Thoracic aorta (tissue), 2 donors: ENCODE results near the gene PDE6A. TPM values are rescaled to one million over a fixed set of nuclear protein-coding genes. Genes with fewer than 3 reads are reported as not detected.

Experiments used
- ATAC-seq: fragments of 150-250 bp; one replicate; pipeline ENCODE4 v1.8.0; 2017; ENCODE audit warnings: low read depth; ENCODE audit not compliant: insufficient number of reproducible peaks, low FRiP score
- DNase-seq: peaks from one replicate; pipeline ENCODE4 v3.0.0-alpha.2; 2020; ENCODE audit warnings: low spot score
- H3K27ac ChIP-seq, 2 donors: fragments of 200-600 bp; sonication (generic); 1 replicate in 1 of 2; 2 replicates in 1 of 2; pipeline ENCODE4 v1.5.1; 2016; ENCODE audit warnings: mild to moderate bottlenecking in 2 of 2, moderate library complexity in 2 of 2
- H3K27me3 ChIP-seq: fragments of 200-600 bp; sonication (generic); replicated peaks from 2 replicates; pipeline ENCODE4 v1.6.0; 2016; ENCODE audit warnings: mild to moderate bottlenecking; ENCODE audit not compliant: insufficient read depth
- H3K36me3 ChIP-seq: fragments of 200-600 bp; sonication (generic); one replicate; pipeline ENCODE4 v1.5.1; 2016
- H3K4me1 ChIP-seq, 2 donors: fragments of 200-600 bp; sonication (generic); 1 replicate in 1 of 2; 2 replicates in 1 of 2; pipeline versions ENCODE4 v1.5.1 to v1.6.0; 2016; ENCODE audit warnings: low read depth in 2 of 2, mild to moderate bottlenecking in 1 of 2; ENCODE audit not compliant: control insufficient read depth in 1 of 2
- H3K4me3 ChIP-seq: fragments of 200-600 bp; sonication (generic); 2 replicates; pipeline ENCODE4 v1.5.1; 2016; ENCODE audit warnings: mild to moderate bottlenecking
- H3K9me3 ChIP-seq: fragments of 200-600 bp; sonication (generic); 2 replicates; pipeline ENCODE4 v1.5.1; 2016
- total RNA-seq, 2 donors: library from RNA; depleted of rRNA; stranded (reverse); fragments of >200 nt; gene quantifications; one replicate each; pipeline versions ENCODE4 v1.1.0 to v1.2.3, GENCODE V29; 2016
- TF ChIP-seq, protein P1 (sequence below): fragments of 200-600 bp; sonication (generic); IDR thresholded peaks from one replicate; pipeline ENCODE4 v1.5.1; 2019; ENCODE audit warnings: antibody characterized with exemption

Gene PDE6A
- total RNA-seq, 2 donors from 2014 or later = not detected

DNA sequence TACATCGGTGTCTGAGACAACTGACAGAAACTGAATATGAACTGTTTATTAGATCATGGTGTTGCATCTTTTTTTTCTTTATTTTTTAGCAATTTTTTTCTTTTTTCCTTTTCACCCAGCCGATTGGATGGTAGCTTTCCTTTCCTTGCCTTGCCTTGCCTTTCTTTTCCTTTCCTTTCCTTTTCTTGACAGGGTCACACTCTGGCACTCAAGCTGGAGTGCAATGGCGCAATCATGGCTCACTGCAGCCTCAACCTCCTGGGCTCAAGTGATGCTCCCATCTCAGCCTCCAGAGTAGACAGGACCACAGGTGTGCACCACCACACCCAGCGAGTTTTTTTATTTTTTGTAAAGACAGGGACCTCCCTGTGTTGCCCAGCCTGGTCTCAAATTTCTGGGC is 2.8 kb downstream of the PDE6A start:
- no peak for DNase-seq

GRCh38 chr5:149940941-149941644 is 3.5 kb downstream of the PDE6A start:
- H3K9me3 ChIP-seq = no peaks in the 10 kb centered on the region
- ATAC-seq (no peak), DNase-seq (no peak)
- H3K36me3 ChIP-seq = no peaks in the 10 kb centered on the region
- peaks cover 25 to 39% of the 10 kb centered on the region in 2 donors for H3K4me1 ChIP-seq
- no peaks in the 10 kb centered on the region for H3K27me3 ChIP-seq
- no peak overlapping the region for H3K4me3 ChIP-seq
- no peak overlapping the region for H3K27ac ChIP-seq
- TF ChIP-seq, protein P1, sequence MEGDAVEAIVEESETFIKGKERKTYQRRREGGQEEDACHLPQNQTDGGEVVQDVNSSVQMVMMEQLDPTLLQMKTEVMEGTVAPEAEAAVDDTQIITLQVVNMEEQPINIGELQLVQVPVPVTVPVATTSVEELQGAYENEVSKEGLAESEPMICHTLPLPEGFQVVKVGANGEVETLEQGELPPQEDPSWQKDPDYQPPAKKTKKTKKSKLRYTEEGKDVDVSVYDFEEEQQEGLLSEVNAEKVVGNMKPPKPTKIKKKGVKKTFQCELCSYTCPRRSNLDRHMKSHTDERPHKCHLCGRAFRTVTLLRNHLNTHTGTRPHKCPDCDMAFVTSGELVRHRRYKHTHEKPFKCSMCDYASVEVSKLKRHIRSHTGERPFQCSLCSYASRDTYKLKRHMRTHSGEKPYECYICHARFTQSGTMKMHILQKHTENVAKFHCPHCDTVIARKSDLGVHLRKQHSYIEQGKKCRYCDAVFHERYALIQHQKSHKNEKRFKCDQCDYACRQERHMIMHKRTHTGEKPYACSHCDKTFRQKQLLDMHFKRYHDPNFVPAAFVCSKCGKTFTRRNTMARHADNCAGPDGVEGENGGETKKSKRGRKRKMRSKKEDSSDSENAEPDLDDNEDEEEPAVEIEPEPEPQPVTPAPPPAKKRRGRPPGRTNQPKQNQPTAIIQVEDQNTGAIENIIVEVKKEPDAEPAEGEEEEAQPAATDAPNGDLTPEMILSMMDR = no peak

More for the DNA sequence above, 2.8 kb downstream of the PDE6A start:
- H3K27me3 ChIP-seq = no peaks in the 10 kb centered on the region
- no peak overlapping the region for H3K27ac ChIP-seq
- no peaks in the 10 kb centered on the region for H3K36me3 ChIP-seq
- ATAC-seq = no peak
- peaks cover 22 to 32% of the 10 kb centered on the region in 2 donors for H3K4me1 ChIP-seq
- no peak overlapping the region for H3K4me3 ChIP-seq
- TF ChIP-seq, protein P1 = no peak
- H3K9me3 ChIP-seq = no peaks in the 10 kb centered on the region

- TF ChIP-seq, protein P1 = no peak
- Histone ChIP-seq H3K4me3 (no peak overlapping the region), H3K4me1 (peaks cover 27 to 49% of the 10 kb centered on the region in 2 donors), H3K27me3 (no peaks in the 10 kb centered on the region), H3K27ac (peak overlapping the region; percentile 60 to 79), H3K9me3 (no peaks in the 10 kb centered on the region), H3K36me3 (no peaks in the 10 kb centered on the region)
- DNase-seq (no peak), ATAC-seq (no peak)
These were observed 4.5 kb downstream of the PDE6A start for GRCh38 chr5:149940077-149940574.

DNA sequence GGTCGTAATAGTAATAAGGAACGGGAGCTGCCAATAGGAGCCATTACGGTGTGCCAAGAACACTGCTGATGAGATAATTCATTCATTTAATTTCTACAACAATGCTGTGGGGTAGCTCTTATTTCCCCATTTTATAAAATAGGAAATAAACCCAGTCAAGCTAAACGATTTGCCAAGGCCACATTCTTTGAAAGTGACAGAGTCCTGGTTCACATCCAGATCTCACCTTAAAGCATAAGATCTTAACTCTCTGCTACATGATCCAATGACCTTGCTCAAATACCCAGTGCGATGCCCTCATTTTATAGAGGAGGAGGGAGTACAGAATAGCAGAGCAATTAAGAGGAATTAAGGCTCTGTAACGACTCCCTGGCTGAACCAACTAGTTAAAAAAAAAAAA is 5.0 kb downstream of the PDE6A start:
- Histone ChIP-seq H3K4me3 (no peak overlapping the region), H3K36me3 (no peaks in the 10 kb centered on the region), H3K4me1 (peaks cover 27 to 55% of the 10 kb centered on the region in 2 donors), H3K27me3 (no peaks in the 10 kb centered on the region), H3K27ac (peak overlapping the region; percentile 60 to 79), H3K9me3 (no peaks in the 10 kb centered on the region)
- ATAC-seq (no peak), DNase-seq (no peak)
- TF ChIP-seq, protein P1 = no peak

DNA sequence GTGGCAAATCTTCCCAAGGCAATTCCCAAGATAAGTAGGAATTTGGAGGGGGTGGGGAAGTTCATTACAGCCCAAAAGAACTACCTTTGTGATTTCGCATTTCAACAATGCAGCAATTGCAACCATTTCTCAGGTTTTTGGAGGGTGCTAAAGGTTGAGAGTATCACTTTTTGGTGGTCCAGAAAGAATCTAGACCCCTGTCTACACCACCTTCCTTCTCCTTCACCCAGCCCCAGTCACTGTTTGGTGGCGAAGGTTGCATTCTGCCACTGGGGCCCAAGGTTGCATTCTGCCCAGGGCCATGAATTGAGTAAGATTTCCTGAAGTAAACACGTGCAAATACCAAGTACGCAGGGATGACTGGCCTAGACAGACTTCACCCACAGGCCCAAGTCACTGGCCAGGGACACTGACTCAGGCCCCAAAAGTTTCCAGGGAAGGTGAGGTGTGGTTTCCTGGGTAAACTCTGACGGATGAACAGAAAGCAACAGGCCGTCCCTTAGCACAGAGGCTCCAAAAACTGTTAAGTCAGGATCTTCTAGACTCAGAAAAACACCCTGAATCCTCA is 5.7 kb downstream of the PDE6A start:
- no peak overlapping the region for H3K4me3 ChIP-seq
- TF ChIP-seq, protein P1 = no peak
- no peaks in the 10 kb centered on the region for H3K27me3 ChIP-seq
- H3K4me1 ChIP-seq = peaks cover 27 to 55% of the 10 kb centered on the region in 2 donors
- no peaks in the 10 kb centered on the region for H3K9me3 ChIP-seq
- H3K36me3 ChIP-seq = no peaks in the 10 kb centered on the region
- H3K27ac ChIP-seq = peak overlapping the region; percentile 60 to 79
- ATAC-seq = peak; percentile 44
- DNase-seq = no peak
